ENCODE data around the gene TBX2. TPM values are rescaled to one million over a fixed set of nuclear protein-coding genes. Genes with fewer than 3 reads are reported as not detected.
"Not testable (repeated sequence)": the region's sequence is repeated elsewhere in the genome, so short reads cannot be mapped to it uniquely, and the experiment has no call there.

The TBX2 gene
- total RNA-seq = under 1 TPM; 0.10 to 0.44 TPM

DNA sequence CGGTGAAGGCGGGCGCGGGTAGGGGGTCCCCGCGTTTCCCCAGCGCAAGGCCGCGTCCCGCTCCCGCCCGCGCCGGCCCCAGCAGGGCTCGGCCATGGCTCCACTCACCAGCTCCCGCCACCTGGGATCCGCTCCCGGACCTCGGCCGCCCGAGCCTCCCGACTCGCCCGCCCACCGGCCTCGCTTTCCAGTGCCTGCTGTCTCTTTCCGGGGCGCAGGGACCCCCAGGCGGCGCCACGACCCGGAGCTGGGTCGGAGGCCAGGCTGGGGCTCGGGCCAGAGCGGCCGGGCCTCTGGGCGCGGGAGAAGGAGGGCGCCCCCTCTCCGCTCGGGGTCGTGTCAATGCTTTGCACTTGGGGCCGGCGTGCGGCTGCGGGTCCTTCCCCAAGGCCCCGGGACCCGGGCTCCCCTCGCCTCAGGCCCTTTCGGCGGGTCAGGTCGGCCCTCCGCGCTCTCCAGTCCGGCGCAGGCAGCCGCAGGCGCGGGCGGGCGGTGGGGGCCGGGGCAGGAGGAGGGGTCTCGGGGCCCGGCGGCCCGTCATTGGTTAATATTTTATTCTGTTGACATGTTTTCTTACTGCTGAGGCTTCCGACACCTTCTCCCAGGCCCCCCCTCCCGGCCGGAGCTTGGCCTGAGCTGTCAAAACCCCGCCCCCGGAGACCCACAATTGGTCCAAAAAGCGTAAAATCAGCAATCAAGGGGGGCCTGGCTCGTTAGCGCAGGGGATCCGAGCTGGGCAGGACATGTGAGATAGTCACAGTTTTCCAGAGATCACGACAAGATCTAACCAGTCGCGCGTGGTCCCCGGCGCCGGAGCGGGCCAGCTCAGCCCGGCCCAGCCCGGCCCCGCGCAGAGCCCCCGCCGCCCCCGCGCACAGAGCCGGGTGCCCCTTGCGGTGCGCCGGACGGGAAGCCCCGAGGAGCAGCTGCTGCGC lies at the start of gene TBX2:
Gene TBX2, plus strand, starts transcription at position 713 of the 935 bp plus-strand sequence. CDS start 334 bp downstream, outside the sequence.
- no peaks in the 10 kb centered on the region for H3K9me3 Mint-ChIP-seq
- H3K27ac Mint-ChIP-seq = peak within 1 kb of the TSS; percentile 81
- ATAC-seq (replicated peaks in 1 of 2) = no peak
- H3K27me3 Mint-ChIP-seq (ENCODE audit: low read depth) = peaks cover 61% of the 10 kb centered on the region
- H3K4me3 Mint-ChIP-seq = peak within 1 kb of the TSS; percentile 80 to 86
- DNase-seq = no peak
- H3K4me1 Mint-ChIP-seq (ENCODE audit: low read depth) = peaks cover 41% of the 10 kb centered on the region
- H3K36me3 Mint-ChIP-seq (ENCODE audit: insufficient read depth in 2 of 2) = peaks cover 0 to 6% of the 10 kb centered on the region in 2 donors

DNA sequence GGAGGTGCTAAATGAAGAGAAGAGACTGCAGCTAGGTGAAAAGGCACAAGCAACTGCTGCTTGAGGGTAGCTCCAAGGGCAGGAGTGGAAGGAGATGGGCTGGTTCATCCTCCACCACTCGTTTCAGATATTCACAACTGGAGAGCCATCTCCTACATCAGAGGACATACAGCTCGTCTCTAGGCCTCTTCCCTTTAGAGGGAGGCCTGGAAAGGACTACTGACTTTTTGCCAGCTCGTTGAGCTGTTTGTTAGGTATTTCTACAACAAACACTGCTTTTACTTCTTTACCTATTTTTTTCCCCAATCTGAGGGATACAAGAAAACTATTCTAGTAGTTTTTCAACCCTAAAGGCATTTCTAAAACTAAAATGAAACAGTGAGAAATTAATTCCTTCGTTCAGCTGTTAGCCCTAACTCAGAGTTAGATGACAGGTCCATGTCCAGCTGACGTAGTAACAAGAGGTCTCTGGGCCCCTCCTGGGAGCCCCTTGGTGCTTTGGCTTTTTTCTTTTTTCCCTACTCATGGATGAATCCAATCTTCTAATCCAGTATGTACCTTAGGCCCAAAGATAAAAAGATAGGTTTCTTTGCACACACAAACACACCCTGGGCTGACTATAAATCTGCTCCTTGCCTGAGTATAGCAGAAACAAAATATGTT lies 47.8 kb upstream of the TBX2 start:
- Mint-ChIP-seq H3K27me3 (ENCODE audit: low read depth) (no peaks in the 10 kb centered on the region), H3K9me3 (no peaks in the 10 kb centered on the region), H3K4me1 (ENCODE audit: low read depth) (no peaks in the 10 kb centered on the region), H3K36me3 (ENCODE audit: insufficient read depth in 2 of 2) (no peaks in the 10 kb centered on the region), H3K4me3 (no peak overlapping the region), H3K27ac (no peak overlapping the region)
- DNase-seq (no peak), ATAC-seq (replicated peaks in 1 of 2) (no peak)

DNA sequence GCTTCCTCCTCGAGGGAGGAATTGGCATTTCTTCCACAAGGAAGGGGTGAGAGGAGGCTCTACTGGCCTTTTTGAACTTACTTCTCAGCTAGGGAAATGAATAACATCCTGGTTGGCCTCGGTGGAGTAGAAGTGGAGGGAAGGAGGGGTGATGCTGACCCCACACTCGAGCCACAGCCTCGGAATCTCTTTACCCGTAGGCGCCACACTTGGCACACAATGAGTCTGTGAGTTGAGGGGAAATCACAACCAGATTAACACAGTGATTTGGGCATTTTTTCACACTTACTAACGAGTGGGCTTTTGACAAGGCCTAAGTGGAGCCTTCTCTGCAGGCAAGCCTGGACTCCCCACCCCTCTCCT lies 47.3 kb upstream of the TBX2 start:
- DNase-seq (no peak), ATAC-seq (replicated peaks in 1 of 2) (no peak)
- H3K27me3 Mint-ChIP-seq (ENCODE audit: low read depth) = no peaks in the 10 kb centered on the region
- H3K4me1 Mint-ChIP-seq (ENCODE audit: low read depth) = no peaks in the 10 kb centered on the region
- no peak overlapping the region for H3K4me3 Mint-ChIP-seq
- H3K27ac Mint-ChIP-seq = no peak overlapping the region
- no peaks in the 10 kb centered on the region for H3K9me3 Mint-ChIP-seq
- no peaks in the 10 kb centered on the region for H3K36me3 Mint-ChIP-seq (ENCODE audit: insufficient read depth in 2 of 2)

GRCh38 chr17:61352781-61353491 lies 46.7 kb upstream of the TBX2 start:
- ATAC-seq (replicated peaks in 1 of 2) (no peak), DNase-seq (no peak)
- Mint-ChIP-seq H3K27ac (no peak overlapping the region), H3K9me3 (no peaks in the 10 kb centered on the region), H3K4me3 (no peak overlapping the region), H3K27me3 (ENCODE audit: low read depth) (no peaks in the 10 kb centered on the region), H3K4me1 (ENCODE audit: low read depth) (no peaks in the 10 kb centered on the region), H3K36me3 (ENCODE audit: insufficient read depth in 2 of 2) (no peaks in the 10 kb centered on the region)

- no peaks in the 10 kb centered on the region for H3K4me1 Mint-ChIP-seq (ENCODE audit: low read depth)
- no peak for ATAC-seq (replicated peaks in 1 of 2)
- H3K27me3 Mint-ChIP-seq (ENCODE audit: low read depth) = no peaks in the 10 kb centered on the region
- no peak for DNase-seq
- no peak overlapping the region for H3K4me3 Mint-ChIP-seq
- H3K36me3 Mint-ChIP-seq (ENCODE audit: insufficient read depth in 2 of 2) = no peaks in the 10 kb centered on the region
- H3K9me3 Mint-ChIP-seq = no peaks in the 10 kb centered on the region
- no peak overlapping the region for H3K27ac Mint-ChIP-seq
These were observed 46.0 kb upstream of the TBX2 start for GRCh38 chr17:61353615-61354014.

- Mint-ChIP-seq H3K36me3 (ENCODE audit: insufficient read depth in 2 of 2) (no peaks in the 10 kb centered on the region), H3K4me1 (ENCODE audit: low read depth) (no peaks in the 10 kb centered on the region), H3K27ac (no peak overlapping the region), H3K4me3 (no peak overlapping the region), H3K27me3 (ENCODE audit: low read depth) (no peaks in the 10 kb centered on the region), H3K9me3 (no peaks in the 10 kb centered on the region)
- DNase-seq = no peak
- no peak for ATAC-seq (replicated peaks in 1 of 2)
These were observed 44.5 kb upstream of the TBX2 start for GRCh38 chr17:61354895-61355874.

DNA sequence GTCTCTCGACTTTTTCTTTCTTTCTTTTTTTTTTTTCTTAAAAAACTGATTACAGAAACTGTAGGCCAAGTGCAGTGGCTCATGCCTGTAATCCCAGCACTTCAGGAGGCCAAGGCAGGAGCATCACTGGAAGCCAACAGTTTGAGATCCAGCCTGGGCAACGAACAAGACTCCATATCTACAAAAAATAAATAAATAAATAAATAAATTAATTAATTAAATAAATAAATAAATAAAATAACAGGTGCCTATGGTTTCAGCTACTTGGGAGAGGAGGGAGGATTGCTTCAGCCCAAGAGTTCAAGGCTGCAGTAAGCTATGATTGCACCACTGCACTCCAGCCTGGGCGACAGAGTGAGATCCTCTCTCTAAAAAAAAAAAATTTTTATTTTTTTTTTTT lies 42.6 kb upstream of the TBX2 start:
- H3K27ac Mint-ChIP-seq; H3K9me3 Mint-ChIP-seq; DNase-seq; H3K27me3 Mint-ChIP-seq (ENCODE audit: low read depth); H3K4me3 Mint-ChIP-seq; H3K4me1 Mint-ChIP-seq (ENCODE audit: low read depth); H3K36me3 Mint-ChIP-seq (ENCODE audit: insufficient read depth in 2 of 2); ATAC-seq (replicated peaks in 1 of 2): not testable (repeated sequence)

- not testable (repeated sequence) for H3K27me3 Mint-ChIP-seq (ENCODE audit: low read depth); H3K4me3 Mint-ChIP-seq; H3K36me3 Mint-ChIP-seq (ENCODE audit: insufficient read depth in 2 of 2); DNase-seq; ATAC-seq (replicated peaks in 1 of 2); H3K9me3 Mint-ChIP-seq; H3K27ac Mint-ChIP-seq; H3K4me1 Mint-ChIP-seq (ENCODE audit: low read depth)
These were observed 40.1 kb upstream of the TBX2 start for GRCh38 chr17:61359513-61359912.

DNA sequence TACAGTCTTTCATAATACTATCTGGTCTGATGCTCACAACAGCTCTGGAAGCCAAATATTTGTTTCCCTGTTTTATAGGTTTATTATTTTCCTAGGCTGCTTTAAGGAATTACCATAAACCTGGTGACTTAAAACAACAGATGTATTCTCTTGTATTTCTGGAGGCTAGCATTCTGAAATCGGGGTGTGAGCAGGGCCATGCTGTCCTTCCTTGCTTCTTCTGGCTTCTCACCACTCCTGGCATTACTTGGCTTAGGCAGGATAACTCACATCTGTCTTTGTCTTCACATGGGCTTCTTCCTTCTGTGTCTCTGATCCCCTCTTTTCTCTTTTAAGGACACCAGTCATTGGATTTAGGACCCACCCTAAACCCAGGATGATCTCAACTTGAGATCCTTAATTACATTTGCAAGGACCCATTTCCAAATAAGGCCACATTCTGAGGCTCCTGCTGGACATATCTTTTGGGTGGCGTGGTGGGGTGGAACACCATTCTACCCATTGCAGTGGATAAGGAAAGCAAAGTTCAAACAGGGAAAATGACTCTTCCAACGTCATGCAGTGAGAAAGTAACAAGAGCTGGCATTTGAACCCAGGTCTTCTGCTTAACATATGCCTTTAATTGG lies 39.2 kb upstream of the TBX2 start:
- H3K27ac Mint-ChIP-seq = no peak overlapping the region
- ATAC-seq (replicated peaks in 1 of 2) = no peak

DNA sequence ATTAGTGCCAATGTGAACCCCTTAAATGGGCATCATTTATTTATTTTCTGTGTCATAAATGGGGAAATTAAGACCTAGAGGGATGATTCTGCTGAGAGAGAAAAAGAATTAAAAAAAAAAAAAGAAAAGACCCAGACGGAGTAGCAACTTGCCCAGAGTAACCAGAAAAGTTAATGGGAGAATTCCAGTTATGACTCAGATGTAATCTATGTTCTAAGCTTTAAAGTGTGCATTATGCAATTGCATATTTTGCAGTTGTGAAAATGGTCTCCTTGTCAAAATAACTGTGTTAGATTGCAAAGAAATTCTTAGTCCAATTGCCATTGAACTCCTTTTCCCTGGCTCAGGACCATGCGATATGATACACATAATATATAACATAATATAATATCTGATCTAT lies 38.6 kb upstream of the TBX2 start:
- H3K27me3 Mint-ChIP-seq (ENCODE audit: low read depth) = no peaks in the 10 kb centered on the region
- ATAC-seq (replicated peaks in 1 of 2) = no peak
- H3K36me3 Mint-ChIP-seq (ENCODE audit: insufficient read depth in 2 of 2) = no peaks in the 10 kb centered on the region
- no peaks in the 10 kb centered on the region for H3K9me3 Mint-ChIP-seq
- H3K27ac Mint-ChIP-seq = no peak overlapping the region
- H3K4me1 Mint-ChIP-seq (ENCODE audit: low read depth) = no peaks in the 10 kb centered on the region
- no peak for DNase-seq
- no peak overlapping the region for H3K4me3 Mint-ChIP-seq

More for the DNA sequence above, 39.2 kb upstream of the TBX2 start:
- Mint-ChIP-seq H3K27me3 (ENCODE audit: low read depth) (no peaks in the 10 kb centered on the region), H3K4me1 (ENCODE audit: low read depth) (no peaks in the 10 kb centered on the region), H3K9me3 (no peaks in the 10 kb centered on the region), H3K4me3 (no peak overlapping the region), H3K36me3 (ENCODE audit: insufficient read depth in 2 of 2) (no peaks in the 10 kb centered on the region)
- DNase-seq = no peak

- DNase-seq = no peak
- H3K9me3 Mint-ChIP-seq = no peaks in the 10 kb centered on the region
- no peak for ATAC-seq (replicated peaks in 1 of 2)
- no peak overlapping the region for H3K4me3 Mint-ChIP-seq
- H3K27me3 Mint-ChIP-seq (ENCODE audit: low read depth) = no peaks in the 10 kb centered on the region
- no peaks in the 10 kb centered on the region for H3K4me1 Mint-ChIP-seq (ENCODE audit: low read depth)
- H3K36me3 Mint-ChIP-seq (ENCODE audit: insufficient read depth in 2 of 2) = no peaks in the 10 kb centered on the region
- no peak overlapping the region for H3K27ac Mint-ChIP-seq
These were observed 37.2 kb upstream of the TBX2 start for GRCh38 chr17:61362396-61362795.
